NCI-H345 (cell line): ENCODE data around the gene CTNNBL1.
A peak's percentile ranks its signal among the peaks of the same experiment; 100 is the strongest.
"Not testable (repeated sequence)": the region's sequence is repeated elsewhere in the genome, so short reads cannot be mapped to it uniquely, and the experiment has no call there.

ENCODE experiments used
- DNase-seq: peaks from one replicate; lab custom pipeline; 2025; lab: John Stamatoyannopoulos, UW

The CTNNBL1 gene

GRCh38 chr20:37693635-37694626 is at the start of gene CTNNBL1:
CTNNBL1 (plus strand) TSS chr20:37694030; CDS start chr20:37694123, 93 bp downstream.
- DNase-seq = peak; percentile 99

- no peak for DNase-seq
Measured at GRCh38 chr20:37644605-37645004, 49.2 kb upstream of the CTNNBL1 start.

GRCh38 chr20:37647946-37648345 is 45.9 kb upstream of the CTNNBL1 start:
- no peak for DNase-seq

GRCh38 chr20:37649017-37649416 is 44.8 kb upstream of the CTNNBL1 start:
- DNase-seq = no peak

GRCh38 chr20:37649676-37650370 is 44.0 kb upstream of the CTNNBL1 start:
- no peak for DNase-seq

- no peak for DNase-seq
Measured at GRCh38 chr20:37650661-37651060, 43.2 kb upstream of the CTNNBL1 start.

GRCh38 chr20:37651932-37652331 is 41.9 kb upstream of the CTNNBL1 start:
- DNase-seq = no peak

GRCh38 chr20:37656945-37657344 is 36.9 kb upstream of the CTNNBL1 start:
- no peak for DNase-seq

- DNase-seq = no peak
Measured at GRCh38 chr20:37657924-37658804, 35.7 kb upstream of the CTNNBL1 start.

- DNase-seq = no peak
Measured at GRCh38 chr20:37661519-37661918, 32.3 kb upstream of the CTNNBL1 start.

- DNase-seq = no peak
Measured at GRCh38 chr20:37662308-37662707, 31.5 kb upstream of the CTNNBL1 start.

- DNase-seq = not testable (repeated sequence)
Measured at GRCh38 chr20:37664595-37664994, 29.2 kb upstream of the CTNNBL1 start.

GRCh38 chr20:37668166-37668565 is 25.7 kb upstream of the CTNNBL1 start:
- no peak for DNase-seq

- DNase-seq = no peak
Measured at GRCh38 chr20:37669062-37669772, 24.6 kb upstream of the CTNNBL1 start.

GRCh38 chr20:37669773-37670236 is 24.0 kb upstream of the CTNNBL1 start:
- DNase-seq = no peak

GRCh38 chr20:37670351-37670791 is 23.5 kb upstream of the CTNNBL1 start:
- DNase-seq = peak; percentile 56

- DNase-seq = no peak
Measured at GRCh38 chr20:37672143-37672542, 21.7 kb upstream of the CTNNBL1 start.

- DNase-seq = no peak
Measured at GRCh38 chr20:37673444-37673843, 20.4 kb upstream of the CTNNBL1 start.

- no peak for DNase-seq
Measured at GRCh38 chr20:37676440-37676839, 17.4 kb upstream of the CTNNBL1 start.

GRCh38 chr20:37677969-37678861 is 15.6 kb upstream of the CTNNBL1 start:
- no peak for DNase-seq
